Smooth muscle cell (in vitro differentiated cells): ENCODE results near the gene CAND2. TPM values are rescaled to one million over a fixed set of nuclear protein-coding genes. Genes with fewer than 3 reads are reported as not detected.
A peak's percentile ranks its signal among the peaks of the same experiment; 100 is the strongest.
"Not testable (repeated sequence)": the region's sequence is repeated elsewhere in the genome, so short reads cannot be mapped to it uniquely, and the experiment has no call there.

Experiments used
- DNase-seq: peaks from one replicate; lab custom pipeline; 2025; ENCODE audit not compliant: unreplicated experiment; lab: John Stamatoyannopoulos, UW
- H2AFZ ChIP-seq: fragments of 200-600 bp; sonication (generic); 2 replicates; pipeline ENCODE4 v1.6.0; 2016; ENCODE audit warnings: antibody characterized with exemption, low read depth, mild to moderate bottlenecking
- H3F3A ChIP-seq: fragments of 200-600 bp; sonication (generic); 2 replicates; pipeline ENCODE4 v1.6.0; 2017; ENCODE audit warnings: antibody characterized with exemption, low read depth
- H3K27ac ChIP-seq: fragments of 200-600 bp; sonication (generic); 2 replicates; pipeline ENCODE4 v1.5.1; 2016; ENCODE audit warnings: low read depth, mild to moderate bottlenecking
- H3K27me3 ChIP-seq: fragments of 200-600 bp; sonication (generic); 2 replicates; pipeline ENCODE4 v1.6.1; 2016; ENCODE audit warnings: low read depth, mild to moderate bottlenecking
- H3K36me3 ChIP-seq: fragments of 200-600 bp; sonication (generic); 2 replicates; pipeline ENCODE4 v1.5.1; 2016; ENCODE audit warnings: low read depth
- H3K4me1 ChIP-seq: fragments of 200-600 bp; sonication (generic); 2 replicates; pipeline ENCODE4 v1.5.1; 2016; ENCODE audit warnings: low read depth
- H3K4me2 ChIP-seq: fragments of 200-600 bp; sonication (generic); 2 replicates; pipeline ENCODE4 v1.6.0; 2016; ENCODE audit warnings: mild to moderate bottlenecking
- H3K4me3 ChIP-seq: fragments of 200-600 bp; sonication (generic); 2 replicates; pipeline ENCODE4 v1.5.1; 2016; ENCODE audit warnings: mild to moderate bottlenecking
- H3K79me2 ChIP-seq: fragments of 200-600 bp; sonication (generic); 2 replicates; pipeline ENCODE4 v1.6.0; 2016; ENCODE audit warnings: low read depth, mild to moderate bottlenecking
- H3K9ac ChIP-seq: fragments of 200-600 bp; sonication (generic); 2 replicates; pipeline ENCODE4 v1.6.0; 2016; ENCODE audit warnings: low read depth
- H3K9me3 ChIP-seq: fragments of 200-600 bp; sonication (generic); replicated peaks from 2 replicates; pipeline ENCODE4 v1.5.1; 2016; ENCODE audit warnings: low read depth
- H4K20me1 ChIP-seq: fragments of 200-600 bp; sonication (generic); 2 replicates; pipeline ENCODE4 v1.6.0; 2016; ENCODE audit warnings: low read depth
- WGBS: methylation state at CpG from one replicate; pipeline ENCODE4 v1.1.7; 2016; ENCODE audit warnings: low lambda C conversion rate; 5-methylcytosine and 5-hydroxymethylcytosine counted together
- polyA plus RNA-seq: library from polyadenylated mRNA; unstranded; fragments of >200 nt; fragmentation: Nextera tagmentation; extraction: Ambion mirVana; gene quantifications from 2 replicates; pipeline ENCODE4 v1.2.1, GENCODE V29; 2016
- total RNA-seq: library from RNA; depleted of rRNA; stranded (reverse); fragments of >200 nt; gene quantifications from 2 replicates; pipeline ENCODE4 v1.2.3, GENCODE V29; 2014
- TF ChIP-seq, protein P1 (sequence below): fragments of 200-600 bp; sonication (generic); IDR thresholded peaks from 2 replicates; pipeline ENCODE4 v1.5.1; 2017; ENCODE audit warnings: borderline replicate concordance, mild to moderate bottlenecking, antibody characterized with exemption; ENCODE audit not compliant: insufficient read depth, poor library complexity, severe bottlenecking

CAND2 gene
- total and polyA plus RNA-seq, 2 experiments from 2014 or later = 2.1 to 2.7 TPM

DNA sequence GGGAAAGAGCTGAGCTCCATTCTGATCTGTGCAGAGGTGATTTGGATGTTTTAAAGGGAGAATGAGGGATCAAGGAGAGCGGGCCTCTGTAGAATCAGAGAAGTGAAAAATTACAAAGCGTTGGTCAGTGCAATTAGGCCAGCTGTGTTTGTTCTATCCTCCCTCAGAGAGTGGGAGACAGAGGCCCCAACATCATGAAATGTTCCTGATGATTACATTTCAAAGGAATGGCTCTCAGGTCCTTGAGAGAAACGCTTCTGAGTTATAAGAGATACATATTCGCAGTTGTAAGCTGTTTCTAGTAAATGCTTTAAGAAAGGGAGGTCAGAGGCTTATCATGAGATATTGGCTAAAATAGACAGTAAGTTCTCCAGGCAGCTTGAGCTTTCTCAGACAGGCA, 15.7 kb upstream of the CAND2 start:
- TF ChIP-seq, protein P1, sequence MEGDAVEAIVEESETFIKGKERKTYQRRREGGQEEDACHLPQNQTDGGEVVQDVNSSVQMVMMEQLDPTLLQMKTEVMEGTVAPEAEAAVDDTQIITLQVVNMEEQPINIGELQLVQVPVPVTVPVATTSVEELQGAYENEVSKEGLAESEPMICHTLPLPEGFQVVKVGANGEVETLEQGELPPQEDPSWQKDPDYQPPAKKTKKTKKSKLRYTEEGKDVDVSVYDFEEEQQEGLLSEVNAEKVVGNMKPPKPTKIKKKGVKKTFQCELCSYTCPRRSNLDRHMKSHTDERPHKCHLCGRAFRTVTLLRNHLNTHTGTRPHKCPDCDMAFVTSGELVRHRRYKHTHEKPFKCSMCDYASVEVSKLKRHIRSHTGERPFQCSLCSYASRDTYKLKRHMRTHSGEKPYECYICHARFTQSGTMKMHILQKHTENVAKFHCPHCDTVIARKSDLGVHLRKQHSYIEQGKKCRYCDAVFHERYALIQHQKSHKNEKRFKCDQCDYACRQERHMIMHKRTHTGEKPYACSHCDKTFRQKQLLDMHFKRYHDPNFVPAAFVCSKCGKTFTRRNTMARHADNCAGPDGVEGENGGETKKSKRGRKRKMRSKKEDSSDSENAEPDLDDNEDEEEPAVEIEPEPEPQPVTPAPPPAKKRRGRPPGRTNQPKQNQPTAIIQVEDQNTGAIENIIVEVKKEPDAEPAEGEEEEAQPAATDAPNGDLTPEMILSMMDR = no peak

DNA sequence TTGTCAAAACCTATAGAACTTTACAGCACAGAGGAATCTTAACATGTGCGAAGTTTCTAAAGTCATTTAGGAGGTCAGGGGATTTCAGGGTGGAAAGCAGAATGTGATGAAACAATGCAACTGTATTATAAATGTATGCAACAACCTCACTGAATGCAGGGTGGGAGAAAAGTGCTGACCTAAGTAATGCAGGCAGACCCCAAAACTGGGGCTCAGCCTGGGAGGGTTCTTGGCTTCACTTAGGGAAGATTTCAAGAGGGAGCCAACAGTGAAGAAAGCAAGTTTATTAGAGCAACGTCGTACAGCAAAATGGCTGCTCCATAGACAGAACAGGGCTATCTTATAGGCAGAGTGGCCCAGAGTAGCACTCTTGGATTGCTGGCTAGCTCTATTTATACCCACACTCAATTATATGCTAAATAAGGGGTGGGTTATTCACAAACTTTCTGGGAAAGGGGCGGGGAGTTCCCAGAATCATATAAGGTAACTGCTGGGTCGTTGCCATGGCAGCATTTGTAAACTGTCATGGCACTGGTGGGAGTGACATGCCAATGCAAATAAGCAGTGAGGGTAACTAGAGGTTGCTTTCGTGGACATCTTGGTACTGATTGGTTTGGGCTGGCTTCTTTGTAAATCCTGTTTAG, 14.2 kb upstream of the CAND2 start:
- H3K36me3 ChIP-seq = no peaks in the 10 kb centered on the region
- no peak overlapping the region for H3K4me3 ChIP-seq
- H4K20me1 ChIP-seq = no peaks in the 10 kb centered on the region
- H2AFZ ChIP-seq = no peak overlapping the region
- H3K79me2 ChIP-seq = no peaks in the 10 kb centered on the region
- H3K9ac ChIP-seq = no peak overlapping the region
- DNase-seq = no peak
- no peaks in the 10 kb centered on the region for H3F3A ChIP-seq
- no peak overlapping the region for H3K27ac ChIP-seq
- TF ChIP-seq, protein P1 = no peak
- H3K4me2 ChIP-seq = no peak overlapping the region
- no peaks in the 10 kb centered on the region for H3K9me3 ChIP-seq
- 82% methylated on average over 6 of the region's 6 CpGs for WGBS
- H3K4me1 ChIP-seq = no peaks in the 10 kb centered on the region
- H3K27me3 ChIP-seq = peaks cover 8% of the 10 kb centered on the region

More for the DNA sequence above, 15.7 kb upstream of the CAND2 start:
- H3K4me1 ChIP-seq = no peaks in the 10 kb centered on the region
- H3K79me2 ChIP-seq = no peaks in the 10 kb centered on the region
- peak overlapping the region; percentile 5 for H2AFZ ChIP-seq
- 21% methylated on average over 4 of the region's 4 CpGs for WGBS
- H3K27ac ChIP-seq = peak overlapping the region; percentile 51
- H3K36me3 ChIP-seq = no peaks in the 10 kb centered on the region
- peaks cover 8% of the 10 kb centered on the region for H3K27me3 ChIP-seq
- H3K9me3 ChIP-seq = no peaks in the 10 kb centered on the region
- H3K9ac ChIP-seq = no peak overlapping the region
- H3F3A ChIP-seq = no peaks in the 10 kb centered on the region
- no peak for DNase-seq
- H3K4me3 ChIP-seq = no peak overlapping the region
- H4K20me1 ChIP-seq = no peaks in the 10 kb centered on the region
- no peak overlapping the region for H3K4me2 ChIP-seq

DNA sequence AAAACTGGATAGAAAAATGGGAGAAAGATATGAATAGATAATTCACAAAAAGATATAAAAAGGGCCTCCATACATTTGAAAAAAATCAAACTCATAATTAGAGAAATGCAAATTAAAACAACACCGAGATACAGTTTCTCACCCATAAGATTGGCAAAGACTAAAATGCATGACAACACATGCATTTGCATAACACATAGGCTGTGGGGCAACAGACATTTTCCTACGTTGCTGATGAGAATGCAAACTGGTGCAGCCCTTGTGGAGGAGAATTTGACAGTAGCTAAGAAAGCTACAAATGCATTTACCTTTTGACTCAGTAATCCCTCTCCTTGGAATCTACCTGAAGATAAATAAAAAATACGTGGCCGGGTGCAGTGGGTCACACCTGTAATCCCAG, 11.4 kb upstream of the CAND2 start:
- no peaks in the 10 kb centered on the region for H3K79me2 ChIP-seq
- H3K9me3 ChIP-seq = no peaks in the 10 kb centered on the region
- H3K4me3 ChIP-seq = no peak overlapping the region
- H3K27ac ChIP-seq = no peak overlapping the region
- H3F3A ChIP-seq = no peaks in the 10 kb centered on the region
- H2AFZ ChIP-seq = no peak overlapping the region
- no peak for DNase-seq
- H3K27me3 ChIP-seq = peaks cover 8% of the 10 kb centered on the region
- H3K4me1 ChIP-seq = no peaks in the 10 kb centered on the region
- H3K4me2 ChIP-seq = no peak overlapping the region
- 40% methylated on average over 4 of the region's 4 CpGs for WGBS
- H3K36me3 ChIP-seq = no peaks in the 10 kb centered on the region
- no peak overlapping the region for H3K9ac ChIP-seq
- no peaks in the 10 kb centered on the region for H4K20me1 ChIP-seq
- TF ChIP-seq, protein P1 = no peak

DNA sequence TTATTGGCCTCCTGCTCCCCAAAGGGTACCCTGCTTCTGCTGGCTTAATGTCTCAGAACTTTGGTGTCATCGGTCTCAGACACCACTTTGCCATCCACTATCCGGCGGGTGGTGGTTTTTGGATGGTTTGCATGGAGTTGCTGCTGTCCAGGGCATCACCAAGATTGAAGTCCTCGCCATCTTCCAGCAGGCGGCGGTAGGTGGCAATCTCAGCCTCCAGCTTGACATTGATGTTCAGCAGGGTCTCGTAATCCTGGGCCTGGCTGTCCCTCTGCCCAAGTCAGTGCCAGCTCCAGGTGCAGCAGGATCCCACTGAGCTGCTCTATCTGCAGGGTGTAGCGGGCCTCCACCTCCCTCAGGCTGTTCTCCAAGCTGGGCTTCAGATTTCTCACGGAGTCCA, 9.1 kb upstream of the CAND2 start:
- not testable (repeated sequence) for H4K20me1 ChIP-seq, H2AFZ ChIP-seq, H3K9ac ChIP-seq, H3K27ac ChIP-seq, H3F3A ChIP-seq, H3K4me3 ChIP-seq, H3K4me1 ChIP-seq, H3K27me3 ChIP-seq, H3K79me2 ChIP-seq, H3K36me3 ChIP-seq, H3K9me3 ChIP-seq, H3K4me2 ChIP-seq
- peak; percentile 15 for DNase-seq
- TF ChIP-seq, protein P1 = peak; percentile 40
- WGBS = 29% methylated on average over 9 of the region's 9 CpGs

DNA sequence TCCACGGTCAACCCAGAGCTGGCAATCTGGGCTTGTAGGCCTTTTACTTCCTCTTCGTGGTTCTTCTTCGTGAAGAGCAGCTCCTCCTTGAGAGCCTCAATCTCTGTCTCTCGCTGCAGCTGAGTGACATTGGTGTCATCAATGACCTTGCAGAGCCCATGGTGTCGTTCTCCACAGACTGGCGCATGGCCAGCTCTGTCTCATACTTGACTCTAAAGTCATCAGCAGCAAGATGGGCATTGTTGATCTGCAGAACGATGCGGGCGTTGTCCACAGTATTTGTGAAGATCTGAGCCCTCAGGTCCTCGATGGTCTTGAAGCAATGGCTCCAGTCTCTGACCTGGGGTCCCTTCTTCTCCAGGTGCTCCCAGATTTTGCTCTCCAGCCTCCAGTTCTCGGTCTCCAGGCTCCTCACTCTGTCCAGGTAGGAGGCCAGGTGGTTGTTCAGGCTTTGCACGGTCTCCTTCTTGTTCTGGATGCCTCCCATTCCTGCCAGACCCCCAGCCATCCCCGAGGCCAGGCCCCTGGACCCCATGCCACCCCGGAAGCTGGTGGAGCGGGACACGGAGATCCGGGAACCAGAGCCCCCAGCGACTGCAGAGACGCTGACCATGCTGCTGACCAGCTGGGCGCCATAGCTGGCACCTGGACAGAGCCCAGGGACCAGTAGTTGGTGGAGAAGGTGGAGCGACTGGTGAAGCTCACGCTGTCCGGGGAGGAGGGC, 8.4 kb upstream of the CAND2 start:
- H3K9ac ChIP-seq, H3F3A ChIP-seq, DNase-seq, H4K20me1 ChIP-seq, H3K9me3 ChIP-seq, H3K36me3 ChIP-seq, H3K4me2 ChIP-seq, H2AFZ ChIP-seq, H3K4me3 ChIP-seq, H3K27ac ChIP-seq, H3K27me3 ChIP-seq, H3K4me1 ChIP-seq, H3K79me2 ChIP-seq: not testable (repeated sequence)
- WGBS = 88% methylated on average over 21 of the region's 23 CpGs
